Amniotic epithelial cell (primary cell): ENCODE data around the gene BAG5.

Source experiments
- DNase-seq: peaks from one replicate; pipeline ENCODE4 v3.0.0-alpha.2; 2010; ENCODE audit warnings: low read depth

Gene BAG5

GRCh38 chr14:103508521-103509329 lies 53.7 kb downstream of the BAG5 start:
- no peak for DNase-seq

GRCh38 chr14:103507751-103508150 lies 54.7 kb downstream of the BAG5 start:
- DNase-seq, result no peak
